ENCODE results near the gene TASOR. TPM values are rescaled to one million over a fixed set of nuclear protein-coding genes. Genes with fewer than 3 reads are reported as not detected.
"Not testable (repeated sequence)": the region's sequence is repeated elsewhere in the genome, so short reads cannot be mapped to it uniquely, and the experiment has no call there.

The TASOR gene
- polyA plus RNA-seq, 1 donor from 2014 or later: 84.8 TPM

- Histone ChIP-seq H3K36me3 (ENCODE audit: insufficient read depth, low read length) (no peaks in the 10 kb centered on the region), H3K4me2 (ENCODE audit: low read length) (no peak overlapping the region), H4K20me1 (ENCODE audit: insufficient read depth) (no peaks in the 10 kb centered on the region), H3F3A (ENCODE audit: insufficient read depth, low read length, poor library complexity, severe bottlenecking) (no peaks in the 10 kb centered on the region), H3K9me2 (ENCODE audit: insufficient read depth, low read length) (no peaks in the 10 kb centered on the region), H3K79me2 (replicated peaks; ENCODE audit: insufficient read depth, low read length) (no peaks in the 10 kb centered on the region), H3K4me3 (ENCODE audit: low read length) (no peak overlapping the region), H3K27ac (ENCODE audit: low read length) (no peak overlapping the region), H3K9me3 (ENCODE audit: low read length) (no peaks in the 10 kb centered on the region), H3K27me3 (ENCODE audit: insufficient read depth, low read depth, low read length) (no peaks in the 10 kb centered on the region), H3K9ac (ENCODE audit: low read length) (no peak overlapping the region), H2AFZ (ENCODE audit: low read depth, low read length) (no peak overlapping the region)
- TF ChIP-seq SMC3 (conservative IDR thresholded peaks at IDR 0.05; ENCODE audit: poor library complexity): no peak
- no peak for TF ChIP-seq EZH2 (IDR thresholded peaks at IDR 0.05; ENCODE audit: borderline replicate concordance, insufficient read depth, low read length, poor library complexity, severe bottlenecking)
- TF ChIP-seq TAF1 (IDR thresholded peaks at IDR 0.05; ENCODE audit: low read depth): no peak
- no peak for TF ChIP-seq REST (IDR thresholded peaks at IDR 0.05; ENCODE audit: borderline replicate concordance)
- TF ChIP-seq RAD21 (conservative IDR thresholded peaks at IDR 0.05): no peak
- no peak for TF ChIP-seq POLR2AphosphoS5 (IDR thresholded peaks at IDR 0.05)
- no peak for TF ChIP-seq CTCF (IDR thresholded peaks at IDR 0.05; ENCODE audit: poor library complexity, severe bottlenecking)
- no peak for TF ChIP-seq MXI1 (conservative IDR thresholded peaks at IDR 0.05; ENCODE audit: poor library complexity, severe bottlenecking)
- TF ChIP-seq EP300 (conservative IDR thresholded peaks at IDR 0.05; ENCODE audit: poor library complexity, severe bottlenecking): no peak
Measured at GRCh38 chr3:56724676-56725075, 41.6 kb upstream of the TASOR start.

- Histone ChIP-seq H3K9ac (ENCODE audit: low read length) (no peak overlapping the region), H3K79me2 (replicated peaks; ENCODE audit: insufficient read depth, low read length) (no peaks in the 10 kb centered on the region), H3K9me3 (ENCODE audit: low read length) (no peaks in the 10 kb centered on the region), H2AFZ (ENCODE audit: low read depth, low read length) (no peak overlapping the region), H3K4me2 (ENCODE audit: low read length) (no peak overlapping the region), H3K27ac (ENCODE audit: low read length) (no peak overlapping the region), H3K4me3 (ENCODE audit: low read length) (no peak overlapping the region), H3F3A (ENCODE audit: insufficient read depth, low read length, poor library complexity, severe bottlenecking) (no peaks in the 10 kb centered on the region), H3K9me2 (ENCODE audit: insufficient read depth, low read length) (no peaks in the 10 kb centered on the region), H3K27me3 (ENCODE audit: insufficient read depth, low read depth, low read length) (no peaks in the 10 kb centered on the region), H3K36me3 (ENCODE audit: insufficient read depth, low read length) (no peaks in the 10 kb centered on the region), H4K20me1 (ENCODE audit: insufficient read depth) (no peaks in the 10 kb centered on the region)
- TF ChIP-seq REST (IDR thresholded peaks at IDR 0.05; ENCODE audit: borderline replicate concordance) (no peak), EZH2 (IDR thresholded peaks at IDR 0.05; ENCODE audit: borderline replicate concordance, insufficient read depth, low read length, poor library complexity, severe bottlenecking) (no peak), POLR2AphosphoS5 (IDR thresholded peaks at IDR 0.05) (no peak), TAF1 (IDR thresholded peaks at IDR 0.05; ENCODE audit: low read depth) (no peak), SMC3 (conservative IDR thresholded peaks at IDR 0.05; ENCODE audit: poor library complexity) (no peak), RAD21 (conservative IDR thresholded peaks at IDR 0.05) (no peak), MXI1 (conservative IDR thresholded peaks at IDR 0.05; ENCODE audit: poor library complexity, severe bottlenecking) (no peak), CTCF (IDR thresholded peaks at IDR 0.05; ENCODE audit: poor library complexity, severe bottlenecking) (no peak), EP300 (conservative IDR thresholded peaks at IDR 0.05; ENCODE audit: poor library complexity, severe bottlenecking) (no peak)
Measured at GRCh38 chr3:56720849-56721248, 37.8 kb upstream of the TASOR start.

- not testable (repeated sequence) for H3K27ac ChIP-seq (ENCODE audit: low read length); H3K9ac ChIP-seq (ENCODE audit: low read length); H3K4me2 ChIP-seq (ENCODE audit: low read length); H3F3A ChIP-seq (ENCODE audit: insufficient read depth, low read length, poor library complexity, severe bottlenecking); H3K9me3 ChIP-seq (ENCODE audit: low read length); H3K9me2 ChIP-seq (ENCODE audit: insufficient read depth, low read length); H2AFZ ChIP-seq (ENCODE audit: low read depth, low read length); H3K36me3 ChIP-seq (ENCODE audit: insufficient read depth, low read length); H3K79me2 ChIP-seq (replicated peaks; ENCODE audit: insufficient read depth, low read length); H3K27me3 ChIP-seq (ENCODE audit: insufficient read depth, low read depth, low read length); H4K20me1 ChIP-seq (ENCODE audit: insufficient read depth); H3K4me3 ChIP-seq (ENCODE audit: low read length)
Measured at GRCh38 chr3:56718809-56719208, 35.7 kb upstream of the TASOR start.
